Measurements from ENCODE around the gene TAF4B. TPM values are rescaled to one million over a fixed set of nuclear protein-coding genes. Genes with fewer than 3 reads are reported as not detected.

The TAF4B gene
- total and polyA plus RNA-seq, 2 of the 8 experiments (the other 6 are each of a cell fraction or from before 2014, with no cell fraction given): 9.3 to 19.8 TPM

DNA sequence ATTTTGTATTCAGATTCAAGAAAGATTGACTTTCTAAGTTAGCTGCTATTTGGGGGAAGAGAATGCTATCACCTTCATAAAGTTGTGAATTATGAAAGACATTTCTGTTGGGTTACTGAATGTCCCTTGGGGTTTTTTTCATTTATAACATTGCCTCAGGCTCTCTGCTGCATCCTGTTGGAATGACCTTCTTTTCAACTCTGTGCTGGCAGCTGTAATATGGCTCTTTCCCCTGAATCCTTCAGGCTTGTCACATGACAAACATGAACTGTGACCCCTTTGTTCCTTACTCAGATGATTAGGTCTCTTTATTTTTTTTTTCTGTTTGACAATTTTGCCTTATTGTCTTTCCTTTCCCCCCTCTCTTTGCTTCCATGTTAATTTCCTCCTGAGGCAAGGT lies 159.8 kb downstream of the TAF4B start (continued):
- TF ChIP-seq JUND (IDR thresholded peaks at IDR 0.05; ENCODE audit: low read length): no peak
- no peak for TF ChIP-seq GTF2F1 (IDR thresholded peaks at IDR 0.05; ENCODE audit: borderline replicate concordance, low read depth, low read length)
- TF ChIP-seq NRF1 (IDR thresholded peaks at IDR 0.05; ENCODE audit: low read depth, low read length): no peak
